Measurements from ENCODE around the gene EDN1.
"Not testable (repeated sequence)": the region's sequence is repeated elsewhere in the genome, so short reads cannot be mapped to it uniquely, and the experiment has no call there.

GRCh38 chr6:12320074-12320473 lies 29.9 kb downstream of the EDN1 start:
- TF ChIP-seq POLR2AphosphoS5 (IDR thresholded peaks at IDR 0.05; ENCODE audit: borderline replicate concordance, low read depth, low read length); EZH2 (IDR thresholded peaks at IDR 0.05); FOXP2 (optimal IDR thresholded peaks at IDR 0.05; ENCODE audit: control extremely low read depth, extremely low read length, insufficient read depth): not testable (repeated sequence)

Measured in SK-N-MC (cell line).